Right cardiac atrium (tissue), 5 donors: Measurements from ENCODE around the gene ABI3. TPM values are rescaled to one million over a fixed set of nuclear protein-coding genes. Genes with fewer than 3 reads are reported as not detected.
"Not testable (repeated sequence)": the region's sequence is repeated elsewhere in the genome, so short reads cannot be mapped to it uniquely, and the experiment has no call there.

Source experiments
- ATAC-seq, 2 donors: fragments of 200-7000 bp; cut with Tn5 transposase; one replicate each; pipeline versions ENCODE4 v1.8.0 to v1.9.1; 2020; ENCODE audit warnings: moderate library complexity in 2 of 2, mild to moderate bottlenecking in 1 of 2
- DNase-seq, 3 donors: peaks; one replicate each; pipeline ENCODE4 v3.0.0-alpha.2; 2020
- H3K27ac ChIP-seq: one replicate; pipeline ENCODE4 v1.5.1; 2013; ENCODE audit warnings: mild to moderate bottlenecking, low read length, control low read depth, moderate library complexity
- H3K27me3 ChIP-seq: one replicate; pipeline ENCODE4 v1.6.1; 2013; ENCODE audit not compliant: control insufficient read depth, insufficient read depth
- H3K4me1 ChIP-seq: one replicate; pipeline ENCODE4 v1.6.1; 2013; ENCODE audit warnings: low read length; ENCODE audit not compliant: control insufficient read depth, insufficient read depth
- H3K4me3 ChIP-seq: one replicate; pipeline ENCODE4 v1.5.1; 2013; ENCODE audit warnings: low read length, control low read depth
- H3K9me3 ChIP-seq: one replicate; pipeline ENCODE4 v1.6.1; 2013; ENCODE audit warnings: low read length; ENCODE audit not compliant: control insufficient read depth
- WGBS: extraction: QIAGEN DNeasy Blood & Tissue Kit; methylation state at CpG from one replicate; pipeline ENCODE4 v1.1.7; 2013; 5-methylcytosine and 5-hydroxymethylcytosine counted together
- intact Hi-C, 4 donors: fragments of 100-400 bp; cut with DNase I; formaldehyde crosslinking; loops; one replicate each; pipeline versions ENCODE4 v1.11.0 to v1.14.0; 2022 to 2023
- long read RNA-seq, 4 donors: library from polyadenylated mRNA; unstranded; transcript quantifications; one replicate each; pipeline ENCODE4 v2.0.0, GENCODE V29; 2020 to 2021
- polyA plus RNA-seq: library from polyadenylated mRNA; stranded (reverse); fragments of 200-250 nt; gene quantifications from one replicate; pipeline ENCODE4 v1.2.3, GENCODE V29; 2013
- total RNA-seq, 4 donors: library from RNA; stranded (reverse); fragmentation: NEBNext Ultra II Directional; extraction: Animal tissue kit (Norgen Biotek cat#: 25700); gene quantifications; one replicate each; pipeline ENCODE4 v1.2.1, GENCODE V29; 2021
- donor health status: healthy with polysubstance abuse.
- donor health status: DM: no; HTN: yes; CAD: no.
- donor health status: DM: no; HTN: no; CAD: no.
- donor health status: DM: no; HTN: yes; CAD: no; lungs with severe emphysema.
- donor health status: DM: yes; HTN: yes; CAD: no.

Gene ABI3, protein sequence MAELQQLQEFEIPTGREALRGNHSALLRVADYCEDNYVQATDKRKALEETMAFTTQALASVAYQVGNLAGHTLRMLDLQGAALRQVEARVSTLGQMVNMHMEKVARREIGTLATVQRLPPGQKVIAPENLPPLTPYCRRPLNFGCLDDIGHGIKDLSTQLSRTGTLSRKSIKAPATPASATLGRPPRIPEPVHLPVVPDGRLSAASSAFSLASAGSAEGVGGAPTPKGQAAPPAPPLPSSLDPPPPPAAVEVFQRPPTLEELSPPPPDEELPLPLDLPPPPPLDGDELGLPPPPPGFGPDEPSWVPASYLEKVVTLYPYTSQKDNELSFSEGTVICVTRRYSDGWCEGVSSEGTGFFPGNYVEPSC
- total RNA-seq (10 to 100 TPM in 1 of 4 donors, 1 to 10 TPM in 3; 5.7 to 11.4 (median 8.4) TPM), polyA plus RNA-seq (4.6 TPM)
- long read RNA-seq, donor 1, transcript ABI3-201 (8 exons, 2,109 nt), result major isoform, 6 of 7 reads
- long read RNA-seq, donor 1, partial matches to known transcripts, result 1 of 7 reads
- long read RNA-seq, donor 1, other reads (novel, unspliced or antisense), result 0 of 7 reads
- long read RNA-seq, donor 2, partial matches to known transcripts, result 3 of 6 reads
- long read RNA-seq, donor 2, other reads (novel, unspliced or antisense), result 2 of 6 reads
- long read RNA-seq, donor 3, transcript ABI3-201 (8 exons, 2,109 nt), result major isoform, 13 of 17 reads
- long read RNA-seq, donor 3, partial matches to known transcripts, result 3 of 17 reads
- long read RNA-seq, donor 3, other reads (novel, unspliced or antisense), result 1 of 17 reads
- long read RNA-seq, donor 4, partial matches to known transcripts, result 1 of 5 reads
- long read RNA-seq, donor 4, other reads (novel, unspliced or antisense), result 2 of 5 reads

- ATAC-seq, result peak; percentile 84 to 96
- intact Hi-C loops, result no loop called here
- Histone ChIP-seq H3K27ac (peak within 1 kb of the TSS; percentile 60), H3K4me1 (peaks cover 4% of the 10 kb centered on the region), H3K9me3 (no peaks in the 10 kb centered on the region), H3K4me3 (peak within 1 kb of the TSS; percentile 59), H3K27me3 (no peaks in the 10 kb centered on the region)
- 25% methylated on average over 22 of the region's 22 CpGs for WGBS
- peak; percentile 73 to 80 (median 78) for DNase-seq
Observed at GRCh38 chr17:49210158-49211029, at the start of gene ABI3, which contains the start of gene GNGT2. Gene ABI3 (plus strand): TSS chr17:49210707. CDS start chr17:49210725, 18 bp downstream. Gene GNGT2 (minus strand): TSS chr17:49210574. CDS start chr17:49207422, 3,152 bp downstream.

DNA sequence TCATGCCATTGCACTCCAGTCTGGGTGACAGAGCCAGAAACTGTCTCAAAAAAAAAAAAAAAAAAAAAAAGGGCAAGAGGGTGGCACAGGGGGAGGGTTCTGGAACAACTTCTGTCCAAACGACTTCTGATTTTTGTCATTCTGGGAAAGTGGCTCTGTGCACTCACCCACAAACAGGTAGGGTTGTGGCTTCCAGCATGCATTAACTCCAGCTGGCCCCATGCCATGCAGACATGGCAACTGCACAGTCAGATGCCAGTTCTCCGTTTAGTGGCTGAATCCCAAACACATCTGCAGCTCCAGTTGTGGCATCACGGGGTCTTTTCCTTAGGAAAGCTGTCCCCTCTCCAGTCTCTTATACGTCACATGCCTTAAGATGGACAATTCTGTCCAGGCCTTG is 47.6 kb upstream of the ABI3 start:
- intact Hi-C loops, result no loop called here
- WGBS, result 82% methylated on average over 4 of the region's 4 CpGs
- Histone ChIP-seq H3K9me3 (no peaks in the 10 kb centered on the region), H3K27me3 (no peaks in the 10 kb centered on the region), H3K4me3 (no peak overlapping the region), H3K27ac (no peak overlapping the region), H3K4me1 (no peaks in the 10 kb centered on the region)
- ATAC-seq (no peak), DNase-seq (no peak)

- Histone ChIP-seq H3K27me3 (peaks cover 4% of the 10 kb centered on the region), H3K4me3 (no peak overlapping the region), H3K9me3 (no peaks in the 10 kb centered on the region), H3K4me1 (no peaks in the 10 kb centered on the region), H3K27ac (no peak overlapping the region)
- ATAC-seq, result no peak
- 76% methylated on average over 2 of the region's 2 CpGs for WGBS
- DNase-seq, result no peak
- intact Hi-C loops, result no loop called here
Observed at GRCh38 chr17:49165143-49165542, 45.4 kb upstream of the ABI3 start.

GRCh38 chr17:49168706-49169105 is 41.8 kb upstream of the ABI3 start:
- 63% methylated on average over 9 of the region's 9 CpGs for WGBS
- Histone ChIP-seq H3K4me1 (no peaks in the 10 kb centered on the region), H3K9me3 (no peaks in the 10 kb centered on the region), H3K27me3 (peaks cover 4% of the 10 kb centered on the region), H3K27ac (no peak overlapping the region), H3K4me3 (no peak overlapping the region)
- ATAC-seq (no peak), DNase-seq (no peak)
- intact Hi-C loops, result no loop called here

GRCh38 chr17:49170216-49170615 is 40.3 kb upstream of the ABI3 start:
- Histone ChIP-seq H3K4me1 (no peaks in the 10 kb centered on the region), H3K9me3 (no peaks in the 10 kb centered on the region), H3K27ac (no peak overlapping the region), H3K4me3 (no peak overlapping the region), H3K27me3 (peaks cover 4% of the 10 kb centered on the region)
- DNase-seq (no peak), ATAC-seq (no peak)
- intact Hi-C loops, result no loop called here
- 80% methylated on average over 2 of the region's 2 CpGs for WGBS

DNA sequence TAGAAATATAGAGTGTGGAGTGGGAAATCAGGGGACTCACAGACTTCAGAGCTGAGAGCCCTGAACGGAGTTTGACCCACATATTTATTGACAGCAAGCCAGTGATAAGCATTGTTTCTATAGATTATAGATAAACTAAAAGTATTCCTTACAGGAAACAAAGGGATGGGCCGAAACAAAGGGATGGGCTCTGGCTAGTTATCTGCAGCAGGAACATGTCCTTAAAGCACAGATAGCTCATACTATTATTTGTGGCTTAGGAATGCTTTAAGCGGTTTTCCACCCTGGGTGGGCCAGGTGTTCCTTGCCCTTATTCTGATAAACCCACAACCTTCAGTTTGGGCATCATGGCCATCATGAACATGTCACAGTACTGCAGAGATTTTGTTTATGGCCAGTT is 39.8 kb upstream of the ABI3 start:
- DNase-seq, intact Hi-C loops, H3K4me3 ChIP-seq, H3K9me3 ChIP-seq, H3K4me1 ChIP-seq, ATAC-seq, H3K27me3 ChIP-seq, H3K27ac ChIP-seq: not testable (repeated sequence)
- 68% methylated on average over 3 of the region's 3 CpGs for WGBS

DNA sequence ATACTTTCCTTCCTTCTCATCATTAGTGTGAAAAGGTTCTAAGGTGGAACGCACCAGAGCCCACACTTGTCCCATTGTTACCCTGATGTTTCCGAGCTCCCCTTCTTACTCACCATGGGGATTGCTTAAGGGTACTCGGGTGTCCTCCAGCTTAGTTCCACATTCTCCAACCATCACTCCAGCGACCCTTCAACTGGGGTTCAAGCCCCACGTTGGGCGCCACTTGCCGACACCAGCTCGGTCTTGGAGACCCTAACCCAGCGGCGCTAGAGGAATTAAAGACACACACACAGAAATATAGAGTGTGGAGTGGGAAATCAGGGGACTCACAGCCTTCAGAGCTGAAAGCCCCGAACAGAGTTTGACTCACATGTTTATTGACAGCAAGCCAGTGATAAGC is 34.5 kb upstream of the ABI3 start:
- H3K4me3 ChIP-seq, ATAC-seq, DNase-seq, H3K4me1 ChIP-seq, H3K9me3 ChIP-seq, H3K27ac ChIP-seq, intact Hi-C loops, H3K27me3 ChIP-seq: not testable (repeated sequence)
- WGBS, result 92% methylated on average over 11 of the region's 11 CpGs

DNA sequence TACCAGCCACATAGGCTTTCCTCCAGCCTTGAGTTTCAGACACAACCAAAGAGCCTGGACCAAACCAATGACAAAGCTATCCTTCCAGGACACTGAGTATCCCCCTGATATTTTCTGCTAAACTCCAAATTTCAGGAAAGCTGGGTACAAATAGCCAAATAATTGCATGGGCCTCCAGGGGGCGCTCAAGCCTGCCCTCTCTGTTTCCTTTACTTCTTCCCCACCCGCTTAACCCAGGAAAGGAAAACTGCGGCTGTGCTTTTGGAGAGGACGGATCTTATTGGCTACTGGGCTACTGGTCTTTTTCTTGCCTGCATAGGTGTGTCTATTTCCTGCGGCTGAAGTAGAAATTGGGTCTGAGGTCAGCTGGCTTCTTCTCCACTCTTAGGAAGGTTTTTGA is 30.2 kb upstream of the ABI3 start:
- ATAC-seq, result peak; percentile 52 to 78
- Histone ChIP-seq H3K4me1 (no peaks in the 10 kb centered on the region), H3K27ac (no peak overlapping the region), H3K27me3 (no peaks in the 10 kb centered on the region), H3K4me3 (no peak overlapping the region), H3K9me3 (peaks cover 6% of the 10 kb centered on the region)
- intact Hi-C loops, result loop anchor here in 2 of 4 donors (5.0 to 10.0 kb wide), 2 partner anchors 47 to 114 kb away; no protein-coding TSS in a partner anchor
- 12% methylated on average over 5 of the region's 5 CpGs for WGBS
- DNase-seq, result peak; percentile 63 to 83 (median 73)

GRCh38 chr17:49180998-49181635 is 29.4 kb upstream of the ABI3 start:
- Histone ChIP-seq H3K9me3 (peaks cover 4% of the 10 kb centered on the region), H3K4me1 (no peaks in the 10 kb centered on the region), H3K27ac (no peak overlapping the region), H3K27me3 (no peaks in the 10 kb centered on the region), H3K4me3 (no peak overlapping the region)
- ATAC-seq (no peak), DNase-seq (no peak)
- WGBS, result 78% methylated on average over 6 of the region's 6 CpGs
- intact Hi-C loops, result loop anchor here in 2 of 4 donors (5.0 to 10.0 kb wide), 2 partner anchors 46 to 114 kb away; no protein-coding TSS in a partner anchor

GRCh38 chr17:49183341-49183740 is 27.2 kb upstream of the ABI3 start:
- intact Hi-C loops, result loop anchor here in 2 of 4 donors (5.0 to 10.0 kb wide), 2 partner anchors 44 to 111 kb away; no protein-coding TSS in a partner anchor
- WGBS, result 80% methylated on average over 5 of the region's 5 CpGs

More at GRCh38 chr17:49183341-49183740, 27.2 kb upstream of the ABI3 start:
- no peak overlapping the region for H3K27ac ChIP-seq
- H3K4me3 ChIP-seq, result no peak overlapping the region
- ATAC-seq (no peak), DNase-seq (no peak)
- no peaks in the 10 kb centered on the region for H3K4me1 ChIP-seq
- H3K27me3 ChIP-seq, result no peaks in the 10 kb centered on the region
- no peaks in the 10 kb centered on the region for H3K9me3 ChIP-seq
